ENCODE results near the gene FKBP7.
"Not testable (repeated sequence)": the region's sequence is repeated elsewhere in the genome, so short reads cannot be mapped to it uniquely, and the experiment has no call there.

The FKBP7 gene

GRCh38 chr2:178448968-178449661, 29.3 kb downstream of the FKBP7 start:
- DNase-seq = no peak

GRCh38 chr2:178441426-178441825, 37.0 kb downstream of the FKBP7 start:
- DNase-seq = no peak

GRCh38 chr2:178436662-178437061, 41.7 kb downstream of the FKBP7 start:
- no peak for DNase-seq

- DNase-seq = no peak
Measured at GRCh38 chr2:178429336-178429735, 49.1 kb downstream of the FKBP7 start.

- no peak for DNase-seq
Measured at GRCh38 chr2:178428396-178428806, 50.0 kb downstream of the FKBP7 start.

- DNase-seq = no peak
Measured at GRCh38 chr2:178427458-178427857, 50.9 kb downstream of the FKBP7 start.

GRCh38 chr2:178426388-178426787, 52.0 kb downstream of the FKBP7 start:
- no peak for DNase-seq

GRCh38 chr2:178425255-178425827, 53.1 kb downstream of the FKBP7 start:
- DNase-seq = no peak

GRCh38 chr2:178423746-178424145, 54.7 kb downstream of the FKBP7 start:
- DNase-seq = not testable (repeated sequence)

GRCh38 chr2:178422097-178422496, 56.3 kb downstream of the FKBP7 start:
- no peak for DNase-seq

- no peak for DNase-seq
Measured at GRCh38 chr2:178420463-178420999, 57.9 kb downstream of the FKBP7 start.

GRCh38 chr2:178419123-178419522, 59.3 kb downstream of the FKBP7 start:
- DNase-seq = no peak

GRCh38 chr2:178418426-178418825, 60.0 kb downstream of the FKBP7 start:
- DNase-seq = no peak

- no peak for DNase-seq
Measured at GRCh38 chr2:178417916-178418315, 60.5 kb downstream of the FKBP7 start.

GRCh38 chr2:178415979-178416378, 62.4 kb downstream of the FKBP7 start:
- DNase-seq = no peak

GRCh38 chr2:178414266-178415247, 63.8 kb downstream of the FKBP7 start:
- peak; percentile 61 to 65 for DNase-seq

Data from activated CD4-positive, alpha-beta T cell treated with anti-CD3 and anti-CD28 coated beads, Interleukin-2, amount 50 U/mL, for 4 hours (primary cell).